Measurements from ENCODE around the gene BATF.

The BATF gene

DNA sequence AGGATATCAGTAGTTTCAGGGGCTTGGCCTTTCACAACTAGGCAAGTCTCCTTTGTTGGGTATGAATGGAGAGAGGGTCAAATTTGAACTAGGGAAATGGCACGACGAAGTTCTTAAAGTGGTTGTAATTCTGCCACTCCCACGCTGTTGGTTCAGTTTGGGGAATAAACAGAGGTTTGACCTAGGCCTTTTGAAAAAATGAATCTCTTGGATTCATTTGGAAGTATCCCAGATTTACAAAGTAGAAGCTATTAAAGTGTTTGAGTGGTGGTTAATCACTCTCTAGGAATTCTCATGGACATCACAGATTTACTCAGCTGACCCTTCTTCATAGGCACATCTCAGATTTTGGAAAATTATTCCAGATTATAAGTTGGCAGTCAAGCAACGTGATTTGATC, 14.8 kb downstream of the BATF start:
- no peak for DNase-seq

DNA sequence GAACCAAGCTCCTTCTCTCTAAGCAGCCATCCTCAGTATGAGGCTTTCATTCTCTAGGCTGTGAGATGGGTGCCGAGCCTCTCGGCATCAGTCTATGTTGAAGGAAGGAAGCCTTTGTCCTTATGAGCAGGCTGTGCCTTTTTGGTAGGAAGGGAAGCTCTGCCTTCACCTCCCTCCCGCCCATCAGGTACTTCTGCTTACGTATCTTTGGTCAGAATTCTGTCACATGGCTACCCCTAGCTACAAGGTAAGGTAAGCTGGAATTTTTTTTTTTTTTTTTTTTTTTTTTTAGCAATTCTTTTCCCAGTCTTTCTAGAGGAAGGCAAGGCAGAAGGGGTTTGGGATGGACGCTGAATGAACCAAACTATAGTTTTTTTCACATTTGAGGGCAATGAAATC, 16.9 kb downstream of the BATF start:
- no peak for DNase-seq

DNA sequence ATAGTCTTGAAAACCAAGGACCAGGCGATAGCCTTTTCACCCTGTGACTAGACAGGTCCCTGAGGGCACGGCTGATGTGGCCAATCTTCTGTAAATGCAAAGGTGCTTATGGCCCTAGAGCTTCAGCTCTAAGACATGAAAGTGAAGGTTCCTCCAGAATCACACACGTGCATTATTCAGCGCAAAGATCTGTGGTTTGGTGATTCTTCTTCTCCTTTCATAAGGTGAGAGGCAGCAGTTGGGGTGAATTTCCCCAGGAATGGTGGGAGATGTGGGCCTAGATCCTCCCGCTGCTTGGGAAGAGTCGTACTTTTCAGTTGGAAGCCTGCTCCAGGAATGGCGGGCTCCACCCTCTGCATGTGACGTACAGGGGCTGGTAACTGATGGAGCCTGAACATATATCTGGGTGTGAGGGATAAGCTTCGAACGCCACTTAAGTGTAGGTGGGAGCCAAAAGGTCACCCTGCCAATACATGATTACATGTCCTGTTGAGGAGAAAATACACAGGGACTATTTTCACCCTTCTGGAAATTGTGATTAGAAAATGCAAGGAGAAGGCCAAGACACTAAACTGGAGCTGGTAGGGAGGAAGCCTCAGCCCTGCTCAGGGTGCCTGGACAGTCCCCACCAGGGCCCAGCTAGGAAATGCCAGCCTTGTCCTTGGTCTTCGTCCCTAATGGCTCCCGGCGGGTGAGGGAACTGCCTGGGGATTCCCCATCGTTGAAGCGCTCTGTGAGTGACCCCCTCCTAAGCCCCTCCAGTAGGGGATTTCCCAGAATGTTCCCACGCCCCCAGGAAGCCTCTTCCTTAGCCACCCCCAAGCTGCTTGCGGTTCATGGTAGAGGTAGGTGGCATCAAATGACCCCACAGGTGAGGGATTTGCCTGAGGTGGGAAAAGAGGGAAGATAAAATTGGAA, 17.6 kb downstream of the BATF start:
- DNase-seq, result no peak

DNA sequence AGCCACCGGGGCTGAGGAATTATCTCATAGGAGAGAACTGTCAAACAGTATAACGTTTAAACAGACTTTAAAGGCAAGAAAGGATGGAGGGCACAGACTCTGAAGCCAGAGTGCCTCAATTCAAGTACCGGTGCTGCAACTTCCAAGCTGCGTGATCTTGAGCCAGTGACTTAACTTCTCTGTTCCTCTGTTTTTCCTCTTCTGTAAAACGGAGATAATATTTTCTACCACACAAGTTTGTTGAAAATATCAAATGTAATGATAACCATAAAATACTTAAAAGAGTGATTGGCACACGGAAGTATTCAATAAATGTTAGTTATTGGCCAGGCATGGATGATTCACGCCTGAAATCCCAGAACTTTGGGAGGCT, 18.2 kb downstream of the BATF start:
- no peak for DNase-seq

DNA sequence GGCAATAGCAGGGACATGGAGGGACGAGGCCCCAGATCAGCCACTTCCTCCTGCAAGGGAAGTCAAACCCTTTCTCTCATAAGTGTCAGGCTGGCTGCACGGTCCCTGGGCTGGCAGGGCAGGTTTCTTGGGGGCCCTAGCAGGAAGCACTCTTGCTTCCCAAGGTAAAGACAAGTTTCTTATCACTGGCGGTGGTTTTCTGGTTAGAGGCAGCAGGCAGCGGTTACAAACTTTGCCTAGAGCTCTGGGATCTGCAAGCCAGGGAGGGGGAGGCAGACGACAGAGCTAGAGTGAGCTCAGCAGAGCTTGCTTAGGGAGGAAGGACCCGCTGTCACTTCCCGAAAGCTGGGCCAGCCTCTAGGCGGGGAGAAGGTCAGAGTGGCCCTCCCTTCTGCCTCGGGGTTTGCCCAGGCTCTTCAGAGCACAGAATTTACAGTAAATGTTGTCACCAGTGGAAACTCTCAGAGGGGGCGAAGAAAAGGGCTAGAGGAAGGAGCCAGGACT, 20.4 kb downstream of the BATF start:
- DNase-seq, result no peak

DNA sequence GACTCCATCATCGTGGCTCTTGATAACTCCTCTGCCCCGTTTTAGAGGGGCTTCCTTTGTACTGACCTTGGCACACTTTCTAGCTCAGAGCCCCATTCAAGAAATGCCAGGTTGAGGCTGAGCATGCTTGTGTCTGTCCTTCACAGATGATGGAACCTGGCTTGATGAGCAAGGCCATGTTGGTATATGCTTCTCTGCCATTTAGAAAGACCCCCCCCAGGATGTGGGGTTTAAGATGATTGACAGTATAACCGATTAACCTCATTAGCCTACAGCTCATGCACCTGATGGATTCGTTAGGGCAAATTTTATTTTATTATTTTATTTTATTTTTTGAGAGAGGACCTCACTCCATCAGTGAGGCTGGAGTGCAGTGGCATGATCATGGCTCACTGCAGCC, 21.0 kb downstream of the BATF start:
- no peak for DNase-seq

DNA sequence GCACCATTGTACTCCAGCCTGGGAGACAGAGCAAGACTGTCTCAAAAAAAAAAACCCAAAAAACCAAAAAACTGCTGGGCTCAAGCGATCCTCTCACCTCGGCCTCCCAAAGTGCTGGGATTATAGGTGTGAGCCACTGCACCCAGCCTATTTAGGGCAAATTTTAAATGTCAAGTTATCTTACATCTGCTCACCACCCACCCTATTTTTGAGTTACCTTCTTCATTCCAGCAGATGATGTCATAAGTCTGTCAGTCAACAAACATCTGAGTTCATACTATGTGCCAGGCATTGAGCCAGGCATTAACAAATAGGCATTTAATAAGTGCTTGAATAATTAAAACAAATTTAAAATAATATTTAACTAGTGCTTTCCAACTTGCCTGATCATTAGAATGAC, 21.5 kb downstream of the BATF start:
- DNase-seq, result no peak

DNA sequence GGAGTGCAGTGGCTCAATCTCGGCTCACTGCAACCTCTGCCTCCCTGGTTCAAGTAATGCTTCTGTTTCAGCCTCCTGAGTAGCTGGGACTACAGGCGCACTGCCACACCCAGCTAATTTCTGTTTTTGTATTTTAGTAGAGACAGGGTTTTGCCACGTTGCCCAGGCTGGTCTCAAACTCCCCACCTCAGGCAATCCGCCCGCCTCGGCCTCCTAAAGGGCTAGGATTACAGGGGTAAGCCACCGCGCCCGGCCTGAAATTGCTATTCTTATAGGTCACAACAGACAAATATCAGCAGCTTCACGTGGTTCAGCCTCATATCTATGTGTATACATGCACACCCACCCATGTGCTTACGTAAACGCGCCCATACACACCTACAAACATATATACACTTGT, 23.6 kb downstream of the BATF start:
- DNase-seq, result no peak

DNA sequence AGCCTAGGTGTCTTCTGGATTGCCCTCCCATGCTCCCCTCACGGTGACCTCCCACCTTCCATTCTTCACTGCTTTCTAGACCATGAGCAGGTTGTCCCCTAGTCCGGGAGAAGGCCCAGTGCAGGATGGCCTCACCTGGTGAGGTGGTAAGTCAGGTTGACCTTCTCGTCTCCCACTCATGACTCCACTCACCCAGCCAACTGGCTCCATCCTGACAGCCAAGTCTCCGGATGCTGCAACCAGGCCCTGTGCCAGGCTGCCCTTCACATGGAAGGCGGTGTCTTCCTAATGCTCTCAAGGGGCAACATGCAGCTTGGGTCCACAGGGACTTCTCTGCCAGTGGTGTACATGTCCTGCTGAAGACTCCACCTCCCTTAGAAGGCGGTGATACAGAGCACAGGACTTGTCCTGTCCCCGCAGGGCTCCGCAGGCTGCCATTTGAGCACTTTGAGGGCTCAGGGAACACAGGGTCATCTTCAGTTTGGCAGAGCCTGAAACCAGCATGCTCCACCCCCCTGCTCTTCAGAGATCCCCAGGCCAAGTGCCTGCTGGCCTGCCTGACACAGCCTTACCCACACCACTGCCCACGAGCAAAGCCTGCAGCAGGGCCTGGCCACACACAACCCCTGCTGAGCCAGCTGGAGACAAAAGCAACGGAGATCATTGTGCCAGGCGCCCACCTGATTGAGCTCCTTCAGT, 25.4 kb downstream of the BATF start:
- no peak for DNase-seq

DNA sequence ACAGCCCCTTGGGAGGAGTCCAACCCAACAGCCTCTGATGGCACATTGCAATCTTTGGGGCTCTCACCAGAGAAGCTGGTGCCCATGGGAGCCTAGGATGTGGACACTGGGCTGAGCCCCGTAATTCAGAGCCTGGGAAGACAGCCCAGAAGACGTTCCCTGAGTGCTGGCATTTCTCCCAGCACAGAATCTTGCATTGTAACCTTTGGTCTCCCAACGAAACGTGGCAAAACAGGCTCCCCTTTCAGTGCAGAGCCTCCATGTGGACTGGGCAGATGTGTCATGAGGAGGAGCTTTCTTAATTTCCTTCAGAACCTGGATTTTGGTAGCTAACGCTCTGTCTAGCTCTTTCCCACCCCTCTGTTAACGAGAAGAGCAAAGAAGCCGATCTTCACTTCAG, 26.3 kb downstream of the BATF start:
- DNase-seq, result no peak

DNA sequence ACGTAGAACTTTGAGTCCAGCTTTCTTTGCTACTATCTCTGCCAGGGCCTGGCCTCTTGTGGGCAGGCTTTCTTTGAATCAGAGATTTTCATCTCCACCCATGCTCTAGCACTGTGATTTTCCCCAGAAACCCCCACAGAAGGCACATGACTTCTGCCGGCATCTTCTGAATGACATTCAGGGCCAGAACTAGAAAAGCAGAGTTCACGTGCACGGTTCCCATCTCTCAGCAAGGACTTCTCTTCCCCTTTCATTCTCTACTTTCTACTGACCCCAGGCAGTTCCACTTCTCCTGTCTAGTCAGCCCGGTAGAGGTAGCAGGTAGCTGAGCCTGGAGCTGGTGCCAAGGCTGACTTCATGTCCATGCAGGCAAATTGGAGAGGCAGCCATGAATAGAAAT, 26.9 kb downstream of the BATF start:
- DNase-seq, result no peak

DNA sequence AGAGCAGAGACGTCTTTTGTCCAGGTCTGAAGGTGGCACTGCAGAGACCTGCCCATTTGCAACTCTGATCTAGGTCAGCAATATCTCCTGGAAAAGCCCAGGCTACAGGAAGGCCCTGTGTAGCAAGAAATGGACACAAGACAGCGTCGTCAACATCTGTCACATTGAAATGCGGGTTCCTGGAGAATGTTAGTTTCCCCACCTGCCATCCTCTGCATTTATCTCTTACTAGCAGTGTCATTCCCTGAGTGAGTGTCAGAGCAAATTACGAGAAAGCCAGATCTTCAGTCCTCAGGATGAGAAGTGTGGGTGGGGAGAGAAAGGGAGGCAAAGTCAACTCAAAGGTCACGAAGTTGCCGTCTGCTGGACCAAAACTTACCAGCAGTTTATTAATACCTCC, 28.8 kb downstream of the BATF start:
- no peak for DNase-seq

DNA sequence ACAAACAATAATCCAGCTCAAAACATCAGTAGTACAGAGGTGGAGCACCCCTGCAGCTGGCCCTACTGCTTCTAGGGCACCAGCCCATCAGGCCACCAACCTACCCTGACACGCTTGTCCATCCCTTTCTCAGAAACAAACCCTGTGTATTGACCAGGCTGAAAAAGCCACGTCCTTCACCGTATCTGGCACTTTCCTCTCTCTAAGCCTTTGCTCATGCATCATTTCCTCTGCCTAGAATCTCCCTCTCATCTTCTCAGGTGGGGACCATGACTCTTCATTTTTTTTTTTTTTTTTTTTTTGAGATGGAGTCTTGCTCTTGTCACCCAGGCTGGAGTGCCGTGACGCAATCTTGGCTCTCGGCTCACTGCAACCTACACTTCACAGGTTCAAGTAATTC, 30.9 kb downstream of the BATF start:
- DNase-seq, result no peak

DNA sequence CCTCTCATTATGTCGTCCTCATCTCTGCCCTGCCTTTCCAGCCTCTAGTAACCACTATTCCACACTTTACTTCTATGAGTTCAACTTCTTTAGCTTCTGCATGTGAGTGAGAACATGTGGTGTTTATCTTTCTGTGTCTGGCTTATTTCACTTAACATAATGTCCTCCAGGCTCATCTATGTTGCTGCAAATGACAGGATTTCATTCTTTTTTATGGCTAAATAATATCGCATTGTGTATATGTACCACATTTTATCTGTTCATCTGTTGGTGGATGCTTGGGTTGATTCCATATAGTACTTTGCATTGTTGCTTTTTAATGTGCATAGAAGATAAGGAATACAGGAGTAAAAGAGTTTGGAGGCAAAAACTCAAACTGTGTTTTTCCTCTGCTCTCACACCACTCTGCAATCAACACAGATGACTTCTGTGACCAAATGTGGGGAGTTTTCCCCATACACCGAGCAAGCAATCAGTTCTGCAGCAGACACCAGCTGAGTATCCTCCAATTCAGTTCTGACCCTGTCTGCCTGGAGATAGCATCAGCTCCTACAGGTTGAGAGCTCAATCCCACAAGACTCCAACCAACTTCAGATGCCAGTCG, 31.6 kb downstream of the BATF start:
- DNase-seq, result no peak

DNA sequence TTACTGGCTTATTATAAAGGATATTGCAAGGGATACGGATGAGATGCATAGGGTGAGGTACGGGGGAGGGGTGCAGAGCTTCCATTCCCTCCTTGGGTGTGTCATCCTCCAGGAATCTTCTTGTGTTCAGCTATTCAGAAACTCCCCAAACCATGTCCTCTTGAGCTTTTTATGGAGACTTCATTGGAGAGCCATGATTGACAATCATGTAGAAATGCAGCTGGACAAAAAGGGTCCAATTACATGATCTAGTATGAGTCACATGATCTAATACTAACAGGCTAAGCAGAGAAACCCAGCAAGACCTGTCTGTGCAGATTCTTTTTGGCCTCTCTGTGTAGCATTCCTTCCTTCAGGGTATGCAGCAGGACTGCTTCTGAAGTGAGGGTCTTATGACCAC, 32.2 kb downstream of the BATF start:
- no peak for DNase-seq

DNA sequence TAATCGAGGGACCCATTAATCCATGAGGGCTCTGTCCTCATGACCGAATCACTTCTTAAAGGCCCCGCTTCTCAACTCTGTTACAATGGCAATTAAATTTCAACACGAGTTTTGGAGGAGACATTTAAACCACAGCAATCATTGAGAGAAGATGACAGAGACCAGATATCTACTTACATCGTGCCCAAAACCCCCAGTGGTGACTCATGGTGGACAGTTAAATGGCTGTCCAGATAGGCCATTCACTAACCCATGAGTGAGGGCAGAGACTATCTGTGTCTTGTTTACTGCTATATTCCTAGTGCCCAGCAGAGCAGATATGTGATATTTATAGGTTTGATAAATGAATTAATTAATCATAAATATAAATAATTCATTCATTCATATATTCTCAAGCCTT, 36.2 kb downstream of the BATF start:
- no peak for DNase-seq

DNA sequence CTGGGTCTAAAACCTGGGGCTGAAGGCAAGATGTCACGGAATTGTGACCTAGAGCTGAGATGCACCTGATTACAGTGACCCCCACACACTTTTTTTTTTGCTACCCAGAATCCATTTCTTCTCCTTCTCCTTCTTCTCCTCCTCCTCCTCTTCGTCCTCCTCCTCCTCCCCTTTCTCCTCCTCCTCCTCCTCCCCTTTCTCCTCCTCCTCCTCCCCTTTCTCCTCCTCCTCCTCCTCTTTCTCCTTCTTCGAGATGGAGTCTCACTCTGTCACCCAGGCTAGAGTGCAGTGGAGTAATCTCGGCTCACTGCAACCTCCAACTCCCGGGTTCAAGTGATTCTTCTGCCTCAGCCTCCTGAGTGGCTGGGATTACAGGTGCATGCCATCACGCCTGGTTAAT, 36.8 kb downstream of the BATF start:
- DNase-seq, result no peak

DNA sequence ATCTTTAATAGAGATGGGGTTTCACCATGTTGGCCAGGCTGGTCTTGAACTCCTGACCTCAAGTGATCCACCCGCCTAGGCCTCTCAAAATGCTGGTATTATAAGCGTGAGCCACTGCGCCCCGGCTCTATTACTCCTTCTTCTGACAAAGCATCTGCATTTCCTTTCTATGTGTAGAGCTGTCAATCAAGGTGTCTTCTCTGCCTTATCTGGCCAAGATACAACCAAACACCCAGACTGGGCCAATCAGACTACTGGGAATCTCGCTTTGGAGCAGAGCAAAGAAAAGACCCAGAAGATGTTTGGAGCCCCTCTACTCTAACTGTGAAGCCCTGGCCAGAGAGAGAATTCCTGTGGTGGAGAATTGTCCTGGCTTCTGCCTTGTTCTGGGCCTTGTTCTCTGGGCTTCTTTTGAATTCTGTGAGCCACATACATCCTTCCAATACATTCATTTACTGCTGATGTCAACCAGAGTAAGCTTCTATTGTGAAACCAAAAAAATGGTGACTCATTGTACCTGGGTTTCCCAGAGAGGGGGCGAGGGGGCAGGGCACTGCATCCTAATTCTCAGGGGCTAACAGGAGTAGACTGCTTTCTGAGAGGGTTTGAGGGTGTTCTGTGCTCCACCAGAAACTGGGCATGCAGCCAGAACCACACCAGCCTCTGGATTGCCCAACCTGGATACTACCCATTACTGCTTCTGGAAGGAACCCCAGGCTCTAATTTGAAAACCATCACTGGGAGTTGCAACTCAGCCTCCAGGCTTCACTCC, 37.4 kb downstream of the BATF start:
- no peak for DNase-seq

DNA sequence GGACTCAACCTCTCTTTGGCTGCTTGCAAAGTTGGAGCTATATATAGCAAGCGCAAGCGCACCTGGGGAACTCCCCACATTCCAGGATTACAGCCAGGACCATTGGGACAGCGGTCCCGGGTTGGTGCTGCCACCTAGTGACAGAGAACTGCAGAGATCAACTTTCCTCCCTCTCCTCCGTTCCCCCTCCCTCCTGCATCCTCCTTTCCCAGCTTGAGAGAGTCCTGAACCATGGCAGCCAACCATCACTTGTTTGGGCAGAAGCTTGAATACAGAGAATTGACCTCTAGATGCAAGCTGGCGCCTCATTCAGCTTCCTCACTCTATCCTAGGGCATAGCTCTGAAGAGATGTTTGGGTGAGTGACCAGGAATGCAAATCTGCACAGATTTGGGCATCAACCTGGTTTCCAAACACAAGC, 38.8 kb downstream of the BATF start:
- DNase-seq, result peak; percentile 75

DNA sequence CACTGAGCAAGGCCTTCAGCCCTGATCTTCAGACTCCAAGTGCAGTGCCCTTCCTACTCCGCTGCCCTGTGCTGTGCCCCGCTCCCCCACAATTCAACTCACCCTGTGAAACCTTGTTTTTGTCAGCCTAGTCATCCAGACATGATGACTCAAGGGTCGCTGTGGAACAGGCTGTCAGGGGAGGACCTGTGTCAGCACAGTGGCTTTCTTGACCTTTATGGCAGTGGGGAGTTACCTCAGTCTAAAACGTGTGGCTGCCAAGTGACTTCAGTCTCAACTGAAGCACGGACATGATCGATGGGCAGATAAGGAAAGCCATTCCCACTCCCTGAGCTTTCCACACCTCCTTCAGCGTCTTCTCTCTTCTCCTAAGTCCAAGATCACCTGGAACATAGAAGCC, 39.8 kb downstream of the BATF start:
- no peak for DNase-seq

DNA sequence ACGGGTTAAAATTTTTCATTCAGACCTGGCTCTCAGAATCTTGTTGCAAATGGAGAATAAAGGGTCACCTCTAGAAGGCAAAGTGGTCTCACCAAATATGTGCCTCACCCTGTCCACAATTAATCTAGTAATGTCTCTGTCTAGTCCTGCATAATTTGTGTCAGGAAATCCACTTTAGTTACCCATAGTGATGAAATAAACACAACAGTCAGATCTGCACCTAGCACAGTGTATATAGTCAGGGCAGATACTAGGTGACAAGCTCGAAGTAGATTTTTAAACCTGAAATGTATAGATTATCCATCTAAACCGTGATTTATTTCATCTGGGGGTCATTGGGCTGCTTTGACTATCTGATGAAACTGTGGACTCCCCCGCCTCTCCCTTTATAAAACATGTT, 40.2 kb downstream of the BATF start:
- DNase-seq, result no peak

DNA sequence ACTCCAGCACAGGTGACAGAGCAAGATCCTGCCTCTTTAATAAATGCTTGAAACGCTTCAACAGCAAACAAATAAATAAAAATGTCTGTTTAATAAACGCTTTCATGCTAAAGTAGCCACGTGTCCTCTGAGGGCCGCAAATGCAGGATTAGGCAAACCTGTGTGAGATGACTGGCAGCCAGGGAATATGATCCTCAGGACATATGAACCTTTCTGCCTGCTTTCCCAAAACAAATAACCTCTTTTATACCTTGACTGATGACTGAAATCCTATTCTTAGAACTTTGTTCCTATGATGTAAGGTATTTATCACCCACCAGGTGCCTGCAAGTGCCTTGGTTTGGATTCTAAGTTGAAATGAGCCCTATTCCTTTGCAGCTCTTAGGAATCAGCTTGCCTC, 41.7 kb downstream of the BATF start:
- DNase-seq, result no peak

DNA sequence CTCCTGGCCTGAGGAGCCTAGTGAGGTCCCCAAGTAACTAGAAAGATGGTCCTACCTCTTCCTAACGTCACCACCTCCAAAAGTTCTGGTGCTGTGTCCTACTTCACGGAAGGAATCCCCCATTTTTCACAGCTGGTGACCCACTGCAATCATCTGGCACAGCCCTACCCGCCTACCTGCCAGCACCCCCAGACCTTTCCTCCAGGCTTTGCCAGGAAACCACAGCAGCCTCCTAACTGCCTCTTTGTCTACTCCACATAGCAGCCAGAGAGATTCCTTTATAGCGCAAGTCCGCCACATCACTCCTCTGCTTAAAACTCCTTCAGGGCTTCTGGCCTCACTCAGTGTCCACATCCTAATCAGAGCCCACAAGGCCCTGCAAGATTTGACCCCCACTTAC, 42.8 kb downstream of the BATF start:
- DNase-seq, result no peak
